ENCODE measurements around the gene DRD4.
"Not testable (repeated sequence)": the region's sequence is repeated elsewhere in the genome, so short reads cannot be mapped to it uniquely, and the experiment has no call there.

Gene DRD4

DNA sequence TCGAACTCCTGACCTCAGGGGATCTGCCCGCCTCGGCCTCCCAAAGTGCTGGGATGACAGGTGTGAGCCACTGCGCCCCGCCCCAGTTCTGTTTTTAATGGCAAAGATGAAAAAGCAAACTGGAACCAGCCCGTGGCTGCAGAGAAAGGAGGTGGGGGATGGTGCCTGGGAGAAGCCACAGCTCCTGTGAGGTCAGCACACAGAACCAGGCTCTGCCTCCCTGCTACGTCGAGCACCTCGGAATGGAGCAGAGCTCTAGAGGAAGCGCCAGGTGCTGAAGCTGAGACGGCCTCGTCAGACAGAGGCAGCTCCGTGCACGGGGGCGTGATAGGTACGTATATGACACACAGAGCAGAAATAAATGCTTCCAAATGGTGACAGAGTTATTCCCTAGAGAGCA, 8.5 kb downstream of the DRD4 start:
- DNase-seq (ENCODE audit: low spot score), result no peak

GRCh38 chr11:646214-646613, 9.1 kb downstream of the DRD4 start:
- no peak for DNase-seq (ENCODE audit: low spot score)

DNA sequence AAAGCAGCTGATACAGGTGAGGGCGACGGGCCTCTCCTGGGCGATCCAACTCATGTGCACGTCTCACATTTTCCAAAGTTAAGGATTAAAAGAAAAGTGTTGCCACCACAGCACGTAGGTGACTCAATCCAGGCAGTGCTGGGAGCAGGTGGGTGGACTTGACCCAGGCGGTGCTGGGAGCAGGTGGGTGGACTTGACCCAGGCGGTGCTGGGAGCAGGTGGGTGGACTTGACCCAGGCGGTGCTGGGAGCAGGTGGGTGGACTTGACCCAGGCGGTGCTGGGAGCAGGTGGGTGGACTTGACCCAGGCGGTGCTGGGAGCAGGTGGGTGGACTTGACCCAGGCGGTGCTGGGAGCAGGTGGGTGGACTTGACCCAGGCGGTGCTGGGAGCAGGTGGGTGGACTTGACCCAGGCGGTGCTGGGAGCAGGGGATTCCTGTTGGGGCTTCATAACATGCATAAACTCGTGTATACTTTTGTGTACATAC, 10.6 kb downstream of the DRD4 start:
- DNase-seq (ENCODE audit: low spot score), result not testable (repeated sequence)

DNA sequence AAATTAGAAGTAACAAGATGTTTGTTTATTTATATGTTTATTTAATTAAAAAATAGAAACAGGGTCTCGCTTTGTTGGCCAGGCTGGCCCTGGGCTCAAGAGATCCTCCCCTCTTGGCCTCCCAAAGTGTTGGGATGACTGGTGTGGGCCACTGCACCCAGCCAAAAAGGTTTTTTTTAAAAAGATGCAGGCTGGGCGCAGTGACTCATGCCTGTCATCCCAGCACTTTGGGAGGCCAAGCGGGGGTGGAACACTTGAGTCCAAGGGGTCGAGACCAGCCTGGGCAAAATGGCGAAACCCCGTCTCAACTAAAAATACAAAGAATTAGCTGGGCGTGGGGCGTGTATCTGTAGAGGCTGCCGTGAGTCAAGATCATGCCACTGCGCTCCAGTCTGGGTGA, 13.4 kb downstream of the DRD4 start:
- DNase-seq (ENCODE audit: low spot score), result no peak

DNA sequence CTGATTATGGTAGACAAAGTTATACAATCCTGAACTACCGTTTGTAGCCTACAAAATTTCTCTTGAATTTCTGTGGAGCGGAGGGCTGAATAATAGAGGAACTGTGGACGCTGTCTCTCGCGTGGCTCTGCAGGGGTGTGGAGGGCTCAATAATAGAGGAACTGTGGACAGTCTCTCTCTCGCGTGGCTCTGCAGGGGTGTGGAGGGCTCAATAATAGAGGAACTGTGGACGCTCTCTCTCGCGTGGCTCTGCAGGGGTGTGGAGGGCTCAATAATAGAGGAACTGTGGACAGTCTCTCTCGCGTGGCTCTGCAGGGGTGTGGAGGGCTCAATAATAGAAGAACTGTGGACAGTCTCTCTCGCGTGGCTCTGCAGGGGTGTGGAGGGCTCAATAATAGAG, 16.1 kb downstream of the DRD4 start:
- DNase-seq (ENCODE audit: low spot score), result not testable (repeated sequence)

GRCh38 chr11:653837-654236, 16.8 kb downstream of the DRD4 start:
- DNase-seq (ENCODE audit: low spot score), result no peak

DNA sequence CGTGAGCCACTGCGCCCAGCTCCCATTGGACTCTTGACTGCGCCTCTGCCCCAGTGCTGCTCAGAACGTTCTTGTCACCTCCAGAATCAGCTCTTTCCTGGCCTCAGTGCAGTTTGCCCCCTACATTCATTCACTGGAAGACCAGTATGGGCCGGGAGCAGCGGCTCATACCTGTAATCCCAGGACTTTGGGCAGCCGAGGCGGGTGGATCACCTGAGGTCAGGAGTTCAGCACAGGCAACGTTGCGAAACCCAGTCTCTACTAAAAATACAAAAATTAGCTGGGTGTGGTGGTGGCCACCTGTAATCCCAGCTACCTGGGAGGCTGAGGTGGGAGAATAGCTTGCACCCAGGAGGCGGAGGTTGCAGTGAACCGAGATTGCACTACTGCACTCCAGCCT, 17.4 kb downstream of the DRD4 start:
- not testable (repeated sequence) for DNase-seq (ENCODE audit: low spot score)

GRCh38 chr11:655036-655726, 18.1 kb downstream of the DRD4 start:
- DNase-seq (ENCODE audit: low spot score), result no peak

- DNase-seq (ENCODE audit: low spot score), result no peak
Measured at GRCh38 chr11:656426-656825, 19.4 kb downstream of the DRD4 start.

GRCh38 chr11:656866-657265, 19.8 kb downstream of the DRD4 start:
- no peak for DNase-seq (ENCODE audit: low spot score)

DNA sequence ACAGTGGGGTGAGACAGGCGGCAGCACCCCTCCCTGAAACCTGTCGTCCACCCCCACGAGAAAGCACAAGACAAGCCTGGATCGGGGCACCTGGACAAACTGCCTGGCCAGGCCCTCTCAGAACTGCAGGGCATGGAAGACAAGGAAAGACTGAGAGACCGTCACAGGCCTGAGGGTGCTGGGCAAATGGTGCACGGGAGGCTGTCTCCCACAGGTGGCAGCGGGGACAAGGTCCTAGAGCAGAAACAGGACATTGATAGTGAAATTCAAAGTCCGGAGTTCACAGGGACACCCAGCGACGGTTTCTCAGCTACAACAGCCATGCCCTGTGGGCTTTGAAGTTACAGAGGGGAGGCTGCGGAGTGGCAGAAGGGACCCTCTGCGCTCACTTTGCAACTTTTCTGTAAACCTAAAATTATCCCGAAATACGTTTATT, 20.6 kb downstream of the DRD4 start:
- DNase-seq (ENCODE audit: low spot score), result no peak

DNA sequence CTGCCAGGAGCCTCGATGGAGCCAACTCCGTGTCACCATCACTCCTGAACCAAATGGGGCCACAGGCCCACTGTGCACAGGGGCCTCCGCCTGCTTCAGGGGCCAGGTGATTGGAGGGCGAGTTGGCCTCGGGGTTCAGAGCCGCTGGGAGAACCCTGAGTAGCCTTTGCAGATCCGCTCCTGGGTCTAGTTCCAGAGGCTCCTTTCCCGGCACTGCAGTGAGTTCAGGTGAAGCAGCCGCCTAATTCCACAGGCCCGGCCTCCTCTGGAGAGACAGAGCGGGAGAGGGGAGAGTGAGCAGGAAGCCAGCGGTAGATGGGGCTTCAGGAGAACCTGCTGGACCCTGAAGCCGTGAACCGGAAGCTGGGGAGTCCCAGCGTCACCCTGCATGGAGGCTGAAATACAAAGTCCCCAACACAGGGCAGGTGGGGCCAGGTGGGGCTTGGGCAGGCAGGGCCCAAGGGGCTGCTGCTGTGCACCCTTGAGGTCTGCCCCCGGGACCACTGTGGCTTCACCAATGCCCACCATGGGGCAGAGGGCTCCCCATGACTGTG, 22.5 kb downstream of the DRD4 start:
- DNase-seq (ENCODE audit: low spot score), result no peak

DNA sequence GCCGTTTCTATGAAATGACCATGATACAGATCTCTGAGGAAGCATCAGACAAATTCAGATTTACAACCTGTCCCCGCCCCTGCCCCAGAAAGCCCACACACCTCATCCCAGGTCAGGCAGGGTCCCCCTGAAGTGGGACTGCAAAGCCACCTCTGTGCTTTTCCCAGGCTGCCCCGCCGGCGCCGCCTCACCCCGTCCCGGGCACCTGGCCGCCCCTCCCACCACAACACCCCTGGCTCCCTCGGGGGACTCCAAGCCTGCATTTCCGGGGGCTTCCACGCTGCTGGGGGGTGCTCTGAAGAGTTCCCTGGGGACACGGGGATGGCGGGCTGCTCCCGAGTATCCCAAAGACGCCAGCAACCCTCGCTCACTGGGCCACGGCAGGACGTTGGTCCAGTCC, 23.2 kb downstream of the DRD4 start:
- no peak for DNase-seq (ENCODE audit: low spot score)

DNA sequence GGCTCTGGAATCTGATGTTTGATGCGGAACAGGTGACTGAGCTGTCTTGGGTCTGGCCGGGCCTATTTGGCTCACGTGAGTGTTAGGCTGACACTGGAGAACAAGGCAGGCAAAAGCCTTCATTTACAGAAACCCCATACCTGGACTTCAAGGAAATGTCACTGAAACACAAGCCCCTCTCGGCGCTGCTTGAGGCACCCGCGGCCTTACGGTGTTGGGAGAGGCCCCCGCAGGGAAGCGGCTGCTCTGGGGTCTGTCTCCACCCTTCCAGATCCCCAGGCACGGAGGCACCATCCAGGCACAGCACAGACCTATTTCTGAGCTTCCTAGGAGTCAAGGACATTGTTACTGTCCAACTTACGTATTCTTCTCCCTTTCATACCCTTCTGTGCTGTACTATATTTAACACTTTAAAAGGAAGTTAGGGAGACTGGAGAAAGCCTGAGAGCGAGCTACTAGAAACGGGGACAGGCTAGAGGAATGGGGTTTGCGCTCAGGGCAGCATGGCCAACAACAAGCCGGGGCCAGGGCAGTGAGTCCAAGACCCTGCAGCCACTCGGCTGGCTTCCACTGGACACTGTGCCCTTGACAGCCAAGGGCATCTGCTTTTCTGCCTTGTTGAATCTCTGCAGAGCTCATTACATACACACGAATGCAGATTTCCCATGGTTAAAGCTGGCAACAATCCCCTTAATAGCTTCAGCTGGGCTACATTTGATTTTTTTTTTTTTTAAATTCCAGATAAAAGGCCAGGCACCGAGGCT, 23.8 kb downstream of the DRD4 start:
- no peak for DNase-seq (ENCODE audit: low spot score)

DNA sequence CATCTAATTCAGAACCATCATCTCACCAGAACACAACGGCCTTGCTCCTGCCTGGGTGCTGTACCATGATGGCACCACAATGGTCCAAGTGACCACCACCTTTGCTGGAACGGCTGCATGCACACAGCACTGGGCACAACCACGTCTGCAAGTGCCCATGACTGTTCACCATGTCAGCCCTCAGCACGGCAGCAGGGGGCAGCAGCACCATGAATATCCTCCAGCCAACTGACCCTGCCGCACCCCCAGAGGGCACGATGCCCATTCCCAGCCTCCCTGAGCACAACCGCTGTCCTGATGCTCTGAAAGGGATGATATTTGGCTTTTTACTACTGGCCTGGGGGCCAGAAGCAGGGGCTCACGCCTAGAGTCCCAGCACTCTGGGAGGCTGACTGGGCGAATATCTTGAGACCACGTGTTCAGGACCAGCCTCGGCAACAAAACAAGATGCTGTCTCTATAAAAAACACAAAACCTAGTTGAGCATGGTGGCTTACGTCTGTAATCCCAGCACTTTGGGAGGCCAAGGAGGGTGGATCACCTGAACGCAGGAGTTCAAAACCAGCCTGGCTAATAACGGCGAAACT, 25.7 kb downstream of the DRD4 start:
- DNase-seq (ENCODE audit: low spot score), result peak; percentile 87

- no peak for DNase-seq (ENCODE audit: low spot score)
Measured at GRCh38 chr11:665062-665703, 28.1 kb downstream of the DRD4 start.

GRCh38 chr11:665704-666281, 28.7 kb downstream of the DRD4 start:
- DNase-seq (ENCODE audit: low spot score), result peak; percentile 88

DNA sequence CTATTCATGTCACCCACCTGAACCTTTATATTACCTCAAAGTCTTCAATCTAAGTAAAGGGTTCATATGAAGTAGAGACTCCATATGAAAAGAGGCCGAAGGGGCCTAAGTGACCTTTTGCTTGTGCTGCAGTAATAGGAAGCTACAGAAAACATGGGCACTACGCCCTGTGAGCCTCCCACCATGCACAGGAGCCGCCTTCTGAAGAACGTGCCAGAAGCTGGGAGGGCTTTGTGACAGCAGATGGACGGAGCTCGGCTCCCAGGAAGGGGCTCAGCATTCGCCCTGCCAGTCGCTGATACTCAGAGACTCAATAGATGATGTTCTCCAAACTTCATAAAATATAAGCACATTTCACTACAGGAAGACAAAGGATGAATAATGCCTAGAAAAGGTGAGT, 36.8 kb downstream of the DRD4 start:
- DNase-seq (ENCODE audit: low spot score), result no peak

- DNase-seq (ENCODE audit: low spot score), result no peak
Measured at GRCh38 chr11:674406-674805, 37.3 kb downstream of the DRD4 start.

DNA sequence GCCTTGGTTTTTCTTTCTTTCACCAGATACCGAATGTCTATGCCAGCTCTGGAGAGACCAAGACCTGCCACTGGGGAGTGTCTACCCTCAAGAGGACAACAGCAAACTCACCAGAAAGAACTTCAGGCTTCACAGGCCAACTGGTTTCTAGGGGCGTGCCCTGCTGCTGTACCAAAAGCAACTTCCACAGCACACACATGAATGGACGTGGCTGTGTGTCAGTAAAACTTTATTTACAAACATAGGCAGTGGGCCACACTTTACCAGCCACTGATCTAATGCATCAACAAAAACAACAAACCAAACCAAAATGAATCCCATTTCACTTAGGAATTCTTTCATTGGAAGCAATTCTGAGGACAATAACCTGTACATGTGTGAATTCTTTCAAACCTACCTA, 41.2 kb downstream of the DRD4 start:
- no peak for DNase-seq (ENCODE audit: low spot score)

DNA sequence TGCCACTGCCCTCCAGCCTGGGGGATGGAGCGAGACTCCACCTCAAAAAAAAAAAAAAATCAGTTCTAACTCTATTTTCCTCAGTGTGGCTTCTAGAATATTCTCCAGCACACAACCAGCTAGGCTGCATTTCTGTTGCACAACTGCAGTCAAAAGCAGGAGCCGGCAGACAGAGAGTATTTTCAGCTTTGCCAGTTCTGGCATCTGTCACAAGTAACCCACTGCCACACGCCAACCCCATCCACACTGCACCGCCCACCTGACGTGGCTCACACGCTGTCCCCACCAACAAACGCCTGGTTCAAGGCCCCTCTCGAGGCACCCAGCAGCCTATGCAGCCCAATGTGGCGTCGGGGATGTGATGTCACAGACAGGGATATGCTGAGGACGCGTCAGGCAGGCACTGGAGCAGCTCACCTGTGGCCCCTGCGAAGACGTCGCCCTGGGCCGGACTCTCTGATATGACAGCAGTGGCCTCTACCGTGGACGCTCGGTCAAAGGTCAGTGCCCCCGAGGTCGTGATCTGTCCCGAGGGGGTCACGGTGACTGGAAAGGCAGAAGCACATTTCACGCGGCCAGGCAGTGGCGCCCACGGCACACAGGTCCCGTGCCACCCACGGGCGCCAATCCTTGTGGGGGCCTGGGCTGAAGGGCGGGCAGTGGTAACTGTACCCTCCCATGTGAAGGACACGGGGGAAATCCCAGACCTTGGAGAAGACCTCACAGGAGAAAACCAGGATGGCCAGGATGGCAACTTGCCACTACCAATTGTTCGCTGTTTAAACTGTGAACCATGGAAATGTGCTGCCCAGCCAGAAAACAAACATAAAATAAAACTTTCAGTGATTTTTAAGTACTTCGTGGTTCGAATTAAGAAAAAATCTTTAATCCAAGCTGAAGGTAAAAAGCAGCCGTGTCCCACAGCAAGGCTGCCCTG, 42.5 kb downstream of the DRD4 start:
- no peak for DNase-seq (ENCODE audit: low spot score)

All from GM03348 (cell line).